Tibial nerve (tissue), 4 donors: ENCODE measurements around the gene CSNK1A1L.

Experiments used
- EP300 ChIP-seq, 2 donors: sonication (generic); formaldehyde crosslinking; IDR thresholded peaks; one replicate each; pipeline ENCODE4 v1.6.1; 2017; ENCODE audit warnings: antibody characterized with exemption in 2 of 2, mild to moderate bottlenecking in 1 of 2
- POLR2A ChIP-seq, 2 donors: fragments of 450-650 bp; IDR thresholded peaks; one replicate each; pipeline ENCODE4 v1.6.1; 2017; ENCODE audit warnings: antibody characterized with exemption in 2 of 2, mild to moderate bottlenecking in 2 of 2, moderate library complexity in 2 of 2
- TF ChIP-seq, protein P1 (sequence below), 5 experiments: fragments of 200-600 bp in 3 of 5; fragments of 450-650 bp in 2 of 5; sonication (generic) in 3 of 5; IDR thresholded peaks; one replicate each; pipeline ENCODE4 v1.5.1; 2016 to 2019; ENCODE audit warnings: antibody characterized with exemption in 5 of 5, mild to moderate bottlenecking in 3 of 5, moderate library complexity in 2 of 5

DNA sequence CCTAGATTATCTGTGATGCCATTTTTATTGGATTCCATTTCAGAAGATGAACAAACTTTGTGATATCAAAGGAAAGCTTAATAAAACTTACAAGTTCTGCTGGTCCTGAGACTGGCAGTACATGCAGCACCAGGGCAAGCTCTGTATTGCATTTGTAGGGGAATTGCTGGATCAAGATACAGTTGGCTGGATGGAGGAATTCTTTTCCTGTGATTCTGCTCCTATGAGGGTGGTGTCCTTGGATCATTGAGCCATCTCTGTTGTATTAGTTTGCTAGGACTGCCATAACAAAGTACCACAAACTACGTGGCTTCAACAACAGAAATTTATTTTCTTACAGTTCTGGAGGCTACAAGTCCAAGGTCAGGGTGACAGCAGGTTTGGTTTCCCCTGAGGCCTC lies 33.9 kb upstream of the CSNK1A1L start:
- TF ChIP-seq, protein P1, sequence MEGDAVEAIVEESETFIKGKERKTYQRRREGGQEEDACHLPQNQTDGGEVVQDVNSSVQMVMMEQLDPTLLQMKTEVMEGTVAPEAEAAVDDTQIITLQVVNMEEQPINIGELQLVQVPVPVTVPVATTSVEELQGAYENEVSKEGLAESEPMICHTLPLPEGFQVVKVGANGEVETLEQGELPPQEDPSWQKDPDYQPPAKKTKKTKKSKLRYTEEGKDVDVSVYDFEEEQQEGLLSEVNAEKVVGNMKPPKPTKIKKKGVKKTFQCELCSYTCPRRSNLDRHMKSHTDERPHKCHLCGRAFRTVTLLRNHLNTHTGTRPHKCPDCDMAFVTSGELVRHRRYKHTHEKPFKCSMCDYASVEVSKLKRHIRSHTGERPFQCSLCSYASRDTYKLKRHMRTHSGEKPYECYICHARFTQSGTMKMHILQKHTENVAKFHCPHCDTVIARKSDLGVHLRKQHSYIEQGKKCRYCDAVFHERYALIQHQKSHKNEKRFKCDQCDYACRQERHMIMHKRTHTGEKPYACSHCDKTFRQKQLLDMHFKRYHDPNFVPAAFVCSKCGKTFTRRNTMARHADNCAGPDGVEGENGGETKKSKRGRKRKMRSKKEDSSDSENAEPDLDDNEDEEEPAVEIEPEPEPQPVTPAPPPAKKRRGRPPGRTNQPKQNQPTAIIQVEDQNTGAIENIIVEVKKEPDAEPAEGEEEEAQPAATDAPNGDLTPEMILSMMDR (IDR thresholded peaks at IDR 0.05): no peak
- no peak for TF ChIP-seq POLR2A (IDR thresholded peaks at IDR 0.05)
- no peak for TF ChIP-seq EP300 (IDR thresholded peaks at IDR 0.05)
